Osteoblast (primary cell): ENCODE data around the gene PIP4K2A. TPM values are rescaled to one million over a fixed set of nuclear protein-coding genes. Genes with fewer than 3 reads are reported as not detected.
A peak's percentile ranks its signal among the peaks of the same experiment; 100 is the strongest.

Experiments
- DNase-seq: peaks from one replicate; pipeline ENCODE4 v3.0.0; 2011; ENCODE audit warnings: low spot score, mixed read lengths; ENCODE audit not compliant: insufficient read length; ENCODE audit errors: missing footprints
- H2AFZ ChIP-seq: 2 replicates; pipeline ENCODE4 v1.6.0; 2011; ENCODE audit warnings: mild to moderate bottlenecking, low read length
- H3K27ac ChIP-seq: 2 replicates; pipeline ENCODE4 v1.5.1; 2011; ENCODE audit warnings: mild to moderate bottlenecking, low read depth, low read length, moderate library complexity
- H3K27me3 ChIP-seq: 2 replicates; pipeline ENCODE4 v1.6.0; 2012; ENCODE audit warnings: mild to moderate bottlenecking, control low read depth, inconsistent platforms, low read length, moderate library complexity; ENCODE audit not compliant: insufficient read depth
- H3K36me3 ChIP-seq: 2 replicates; pipeline ENCODE4 v1.5.1; 2011; ENCODE audit warnings: mild to moderate bottlenecking, low read length, control low read depth, moderate library complexity; ENCODE audit not compliant: insufficient read depth
- H3K4me1 ChIP-seq: 2 replicates; pipeline ENCODE4 v1.5.1; 2011; ENCODE audit warnings: mild to moderate bottlenecking, low read length, control low read depth, moderate library complexity; ENCODE audit not compliant: insufficient read depth
- H3K4me2 ChIP-seq: 2 replicates; pipeline ENCODE4 v1.6.0; 2011; ENCODE audit warnings: mild to moderate bottlenecking, low read length; ENCODE audit not compliant: insufficient read depth
- H3K4me3 ChIP-seq: fragments of 200-600 bp; sonication (generic); 3 replicates; pipeline ENCODE4 v1.5.1; 2012; ENCODE audit warnings: mild to moderate bottlenecking, low read length, inconsistent platforms; ENCODE audit not compliant: insufficient read depth
- H3K79me2 ChIP-seq: 2 replicates; pipeline ENCODE4 v1.6.0; 2012; ENCODE audit warnings: mild to moderate bottlenecking, low read length, control low read depth, inconsistent platforms; ENCODE audit not compliant: insufficient read depth
- H3K9me3 ChIP-seq: 2 replicates; pipeline ENCODE4 v1.5.1; 2011; ENCODE audit warnings: low read depth, low read length, control low read depth
- H4K20me1 ChIP-seq: 2 replicates; pipeline ENCODE4 v1.6.0; 2012; ENCODE audit warnings: mild to moderate bottlenecking, low read length, control low read depth; ENCODE audit not compliant: insufficient read depth
- total RNA-seq: library from RNA; depleted of rRNA; stranded (reverse); fragments of >200 nt; gene quantifications from 2 replicates; pipeline ENCODE4 v1.2.3, GENCODE V29; 2012
- TF ChIP-seq, protein P1 (sequence below): IDR thresholded peaks from 2 replicates; pipeline ENCODE4 v1.5.1; 2011; ENCODE audit warnings: mild to moderate bottlenecking, low read depth, low read length, moderate library complexity; ENCODE audit errors: extremely low read depth

The PIP4K2A gene
- total RNA-seq, 1 donor: 68.8 TPM

DNA sequence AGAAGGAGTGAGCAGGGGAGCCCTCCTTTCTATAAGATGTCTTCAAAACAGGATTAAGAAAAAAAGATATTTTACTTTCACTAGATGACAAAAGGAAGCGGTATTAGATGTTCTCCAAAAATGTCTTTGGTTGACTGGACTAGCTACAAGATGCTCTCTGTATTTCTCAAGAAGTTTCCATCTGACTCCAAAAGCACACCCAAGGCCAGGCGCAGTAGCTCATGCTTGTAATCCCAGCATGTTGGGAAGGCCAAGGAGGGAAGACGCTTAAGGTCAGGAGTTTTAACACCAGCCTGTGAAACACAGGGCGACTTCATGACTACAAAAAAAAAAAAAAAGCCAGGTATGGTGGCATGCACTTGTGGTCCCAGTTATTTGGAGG, 84.5 kb downstream of the PIP4K2A start:
- TF ChIP-seq, protein P1, sequence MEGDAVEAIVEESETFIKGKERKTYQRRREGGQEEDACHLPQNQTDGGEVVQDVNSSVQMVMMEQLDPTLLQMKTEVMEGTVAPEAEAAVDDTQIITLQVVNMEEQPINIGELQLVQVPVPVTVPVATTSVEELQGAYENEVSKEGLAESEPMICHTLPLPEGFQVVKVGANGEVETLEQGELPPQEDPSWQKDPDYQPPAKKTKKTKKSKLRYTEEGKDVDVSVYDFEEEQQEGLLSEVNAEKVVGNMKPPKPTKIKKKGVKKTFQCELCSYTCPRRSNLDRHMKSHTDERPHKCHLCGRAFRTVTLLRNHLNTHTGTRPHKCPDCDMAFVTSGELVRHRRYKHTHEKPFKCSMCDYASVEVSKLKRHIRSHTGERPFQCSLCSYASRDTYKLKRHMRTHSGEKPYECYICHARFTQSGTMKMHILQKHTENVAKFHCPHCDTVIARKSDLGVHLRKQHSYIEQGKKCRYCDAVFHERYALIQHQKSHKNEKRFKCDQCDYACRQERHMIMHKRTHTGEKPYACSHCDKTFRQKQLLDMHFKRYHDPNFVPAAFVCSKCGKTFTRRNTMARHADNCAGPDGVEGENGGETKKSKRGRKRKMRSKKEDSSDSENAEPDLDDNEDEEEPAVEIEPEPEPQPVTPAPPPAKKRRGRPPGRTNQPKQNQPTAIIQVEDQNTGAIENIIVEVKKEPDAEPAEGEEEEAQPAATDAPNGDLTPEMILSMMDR: no peak
- no peaks in the 10 kb centered on the region for H3K9me3 ChIP-seq
- peaks cover 25% of the 10 kb centered on the region for H3K4me1 ChIP-seq

DNA sequence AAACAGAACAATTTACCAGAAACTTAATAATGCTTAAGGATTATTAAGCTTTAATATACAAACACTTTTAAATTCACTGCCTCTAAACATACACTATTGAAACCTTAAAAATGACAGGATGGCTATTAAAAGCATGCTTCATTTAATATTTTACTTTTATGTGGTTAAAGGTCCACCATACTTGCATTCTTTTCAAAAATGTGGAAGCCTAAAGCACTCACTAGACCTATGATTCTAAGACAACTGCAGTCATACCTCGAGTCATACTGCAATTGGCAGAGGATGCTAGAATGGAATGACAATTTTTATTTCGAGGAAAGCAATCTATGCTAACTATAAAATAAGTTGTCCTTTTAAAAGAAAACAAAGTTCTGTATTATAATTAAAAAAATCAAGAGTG, 85.3 kb downstream of the PIP4K2A start:
- Histone ChIP-seq H3K9me3 (no peaks in the 10 kb centered on the region), H3K4me2 (no peak overlapping the region), H3K4me3 (no peak overlapping the region), H4K20me1 (peaks cover 6% of the 10 kb centered on the region), H3K27ac (no peak overlapping the region), H2AFZ (no peak overlapping the region), H3K4me1 (peaks cover 32% of the 10 kb centered on the region), H3K79me2 (peaks cover 61% of the 10 kb centered on the region), H3K36me3 (no peaks in the 10 kb centered on the region), H3K27me3 (no peaks in the 10 kb centered on the region)
- no peak for DNase-seq
- TF ChIP-seq, protein P1: no peak

More for the DNA sequence above, 84.5 kb downstream of the PIP4K2A start:
- Histone ChIP-seq H3K27ac (peak overlapping the region; percentile 42), H3K4me2 (no peak overlapping the region), H3K79me2 (peaks cover 65% of the 10 kb centered on the region), H3K36me3 (no peaks in the 10 kb centered on the region), H4K20me1 (peaks cover 6% of the 10 kb centered on the region), H3K27me3 (no peaks in the 10 kb centered on the region), H2AFZ (no peak overlapping the region), H3K4me3 (no peak overlapping the region)
- no peak for DNase-seq

DNA sequence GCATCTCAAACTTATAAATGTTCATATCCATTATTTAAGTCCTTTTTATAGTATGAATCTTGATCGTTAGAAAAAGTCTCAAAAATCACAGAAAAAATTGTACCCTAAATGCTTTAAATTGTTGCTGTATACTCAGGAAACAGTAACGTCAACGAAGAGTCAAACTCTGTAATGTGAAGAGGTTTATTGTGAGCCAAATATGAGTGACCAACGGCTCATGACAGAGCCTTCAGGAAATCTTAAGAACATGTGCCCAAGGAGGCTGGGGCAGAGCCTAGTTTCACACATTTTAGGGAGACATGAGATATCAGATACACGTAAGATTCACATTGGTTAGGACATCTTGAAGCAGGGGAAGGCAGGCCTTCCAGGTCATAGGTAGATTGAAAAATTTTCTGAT, 86.1 kb downstream of the PIP4K2A start:
- no peak overlapping the region for H3K4me2 ChIP-seq
- H3K4me1 ChIP-seq: peaks cover 40% of the 10 kb centered on the region
- no peak overlapping the region for H2AFZ ChIP-seq
- TF ChIP-seq, protein P1: no peak
- H3K27ac ChIP-seq: no peak overlapping the region
- H3K79me2 ChIP-seq: peaks cover 58% of the 10 kb centered on the region
- no peaks in the 10 kb centered on the region for H3K9me3 ChIP-seq
- no peaks in the 10 kb centered on the region for H3K36me3 ChIP-seq
- no peak overlapping the region for H3K4me3 ChIP-seq
- no peaks in the 10 kb centered on the region for H3K27me3 ChIP-seq
- peaks cover 6% of the 10 kb centered on the region for H4K20me1 ChIP-seq
- DNase-seq: no peak

DNA sequence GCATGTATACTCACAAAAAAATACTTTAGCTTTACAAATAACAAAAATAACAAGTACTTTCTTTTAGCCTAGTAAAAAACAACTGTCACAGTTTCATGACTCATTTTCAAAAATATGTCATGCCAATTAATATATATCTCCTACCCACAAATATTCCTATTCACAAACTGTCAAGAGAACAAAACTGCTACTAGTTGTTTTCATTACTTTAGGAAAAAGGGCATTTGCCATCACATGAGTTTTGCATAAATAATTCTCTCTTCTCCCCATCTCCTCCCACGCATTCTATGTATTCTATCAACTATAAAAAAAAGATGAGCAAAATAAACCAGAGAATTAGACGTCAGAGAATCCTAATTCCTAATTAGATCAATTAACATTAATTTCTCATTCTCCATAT, 87.6 kb downstream of the PIP4K2A start:
- Histone ChIP-seq H4K20me1 (peaks cover 6% of the 10 kb centered on the region), H3K4me3 (no peak overlapping the region), H3K36me3 (no peaks in the 10 kb centered on the region), H3K4me1 (peaks cover 40% of the 10 kb centered on the region), H3K79me2 (peaks cover 69% of the 10 kb centered on the region), H3K9me3 (no peaks in the 10 kb centered on the region), H3K4me2 (no peak overlapping the region), H3K27ac (no peak overlapping the region), H2AFZ (no peak overlapping the region), H3K27me3 (no peaks in the 10 kb centered on the region)
- TF ChIP-seq, protein P1: no peak
- no peak for DNase-seq
